WI38 (cell line): ENCODE results near the gene NKRF.
"Not testable (repeated sequence)": the region's sequence is repeated elsewhere in the genome, so short reads cannot be mapped to it uniquely, and the experiment has no call there.

Source experiments
- H3K4me3 ChIP-seq: 2 replicates; pipeline ENCODE4 v1.5.1; 2011; ENCODE audit warnings: low read depth, mild to moderate bottlenecking, control low read depth, low read length
- CTCF ChIP-seq: IDR thresholded peaks from 2 replicates; pipeline ENCODE4 v1.5.1; 2012; ENCODE audit warnings: low read depth, mild to moderate bottlenecking, control low read depth, low read length

Gene NKRF

DNA sequence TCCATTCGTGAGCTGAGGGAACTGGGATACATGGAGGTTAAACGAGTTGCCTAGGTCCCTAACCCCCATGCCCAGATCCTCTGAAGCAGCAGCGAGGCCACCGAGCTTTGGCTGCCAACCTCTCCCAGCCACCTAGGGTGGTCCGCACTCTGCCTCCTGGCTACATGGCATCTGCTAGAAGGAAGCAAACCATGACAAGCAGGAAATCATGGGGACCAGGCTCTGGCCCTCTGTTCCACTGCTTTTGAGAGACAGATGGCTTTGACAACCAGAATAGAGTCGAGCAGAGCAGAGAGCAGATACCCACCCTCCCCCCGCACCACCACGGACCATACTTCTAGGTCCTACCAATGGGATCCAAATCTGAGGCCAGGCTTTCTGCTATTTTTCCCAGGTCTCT is 37.5 kb upstream of the NKRF start:
- no peak overlapping the region for H3K4me3 ChIP-seq
- TF ChIP-seq CTCF, result no peak

GRCh38 chrX:119640731-119641170 is 34.5 kb upstream of the NKRF start:
- no peak overlapping the region for H3K4me3 ChIP-seq
- TF ChIP-seq CTCF, result no peak

DNA sequence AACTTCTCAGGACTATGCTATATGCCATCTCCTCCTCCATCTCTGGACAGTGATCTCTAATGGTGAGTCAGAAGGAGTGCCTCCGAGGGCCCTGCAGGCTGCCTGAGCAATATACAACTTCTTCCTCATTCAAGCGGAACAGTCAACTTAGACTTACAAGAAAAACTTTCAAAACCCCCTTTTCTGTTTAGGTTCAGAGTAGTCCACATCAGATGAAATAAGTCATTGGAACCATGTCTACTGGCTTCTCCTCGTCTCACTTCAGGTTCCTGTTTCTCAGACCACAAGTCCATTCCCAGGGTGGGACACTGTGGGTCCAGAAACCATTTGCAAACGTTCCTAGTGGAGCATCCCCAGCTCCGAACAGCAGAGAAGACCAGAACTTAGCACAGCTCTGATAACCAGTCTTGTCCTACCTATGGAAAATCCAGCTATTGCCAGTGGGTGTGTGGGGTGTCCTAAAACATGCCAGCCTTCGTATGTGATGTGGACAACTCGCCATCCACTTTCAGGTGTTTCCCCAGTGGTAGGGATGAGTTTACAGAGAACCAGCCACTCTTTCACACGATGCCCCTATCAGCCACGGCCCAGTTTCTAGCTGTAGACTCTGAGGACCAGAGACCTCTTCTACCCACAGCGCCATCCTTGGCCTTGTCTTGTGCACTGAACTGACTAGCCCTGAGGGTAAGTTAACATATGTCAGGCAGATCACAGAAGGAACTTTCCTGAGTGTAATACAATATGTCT is 32.7 kb upstream of the NKRF start:
- TF ChIP-seq CTCF, result no peak

GRCh38 chrX:119637421-119637820 is 31.2 kb upstream of the NKRF start:
- H3K4me3 ChIP-seq, result not testable (repeated sequence)

More for the DNA sequence above, 32.7 kb upstream of the NKRF start:
- no peak overlapping the region for H3K4me3 ChIP-seq

GRCh38 chrX:119636419-119636818 is 30.2 kb upstream of the NKRF start:
- no peak for TF ChIP-seq CTCF
- no peak overlapping the region for H3K4me3 ChIP-seq

- no peak for TF ChIP-seq CTCF
- no peak overlapping the region for H3K4me3 ChIP-seq
These were observed 29.6 kb upstream of the NKRF start for GRCh38 chrX:119635799-119636198.

DNA sequence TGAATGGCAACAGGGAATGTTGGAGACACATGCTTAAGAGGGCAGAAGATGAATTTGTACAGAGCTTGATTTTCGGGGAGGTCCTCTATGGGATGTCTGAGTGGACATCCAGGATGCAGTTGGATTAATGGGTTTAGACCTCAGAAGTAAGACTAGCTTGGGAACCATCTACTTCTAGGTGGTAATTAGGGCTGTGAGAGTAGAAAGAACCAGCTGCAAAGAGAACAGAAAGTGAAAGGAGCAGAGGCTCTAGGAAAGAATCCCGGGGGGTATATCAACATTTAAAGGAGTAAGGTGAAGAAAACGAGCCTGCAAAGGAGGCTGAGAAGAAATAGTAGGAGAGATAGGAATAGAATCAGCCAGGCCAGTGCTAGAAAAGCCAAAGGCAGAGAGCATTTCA is 29.0 kb upstream of the NKRF start:
- no peak overlapping the region for H3K4me3 ChIP-seq
- no peak for TF ChIP-seq CTCF

GRCh38 chrX:119625843-119626242 is 19.6 kb upstream of the NKRF start:
- no peak for TF ChIP-seq CTCF
- H3K4me3 ChIP-seq, result no peak overlapping the region
